Islet precursor cell (in vitro differentiated cells): Measurements from ENCODE around the gene SLC49A3.
"Not testable (repeated sequence)": the region's sequence is repeated elsewhere in the genome, so short reads cannot be mapped to it uniquely, and the experiment has no call there.

ENCODE experiments used
- DNase-seq: peaks from one replicate; pipeline ENCODE4 v3.0.0-alpha.2; 2018

SLC49A3 gene

GRCh38 chr4:700587-701264 is 11.8 kb upstream of the SLC49A3 start:
- no peak for DNase-seq

GRCh38 chr4:699816-700580 is 11.0 kb upstream of the SLC49A3 start:
- no peak for DNase-seq

GRCh38 chr4:694341-694940 is 5.5 kb upstream of the SLC49A3 start:
- not testable (repeated sequence) for DNase-seq

GRCh38 chr4:692771-693554 is 4.0 kb upstream of the SLC49A3 start:
- DNase-seq: peak; percentile 77

- no peak for DNase-seq
Measured at GRCh38 chr4:689723-690122, 772 bp upstream of the SLC49A3 start.

DNA sequence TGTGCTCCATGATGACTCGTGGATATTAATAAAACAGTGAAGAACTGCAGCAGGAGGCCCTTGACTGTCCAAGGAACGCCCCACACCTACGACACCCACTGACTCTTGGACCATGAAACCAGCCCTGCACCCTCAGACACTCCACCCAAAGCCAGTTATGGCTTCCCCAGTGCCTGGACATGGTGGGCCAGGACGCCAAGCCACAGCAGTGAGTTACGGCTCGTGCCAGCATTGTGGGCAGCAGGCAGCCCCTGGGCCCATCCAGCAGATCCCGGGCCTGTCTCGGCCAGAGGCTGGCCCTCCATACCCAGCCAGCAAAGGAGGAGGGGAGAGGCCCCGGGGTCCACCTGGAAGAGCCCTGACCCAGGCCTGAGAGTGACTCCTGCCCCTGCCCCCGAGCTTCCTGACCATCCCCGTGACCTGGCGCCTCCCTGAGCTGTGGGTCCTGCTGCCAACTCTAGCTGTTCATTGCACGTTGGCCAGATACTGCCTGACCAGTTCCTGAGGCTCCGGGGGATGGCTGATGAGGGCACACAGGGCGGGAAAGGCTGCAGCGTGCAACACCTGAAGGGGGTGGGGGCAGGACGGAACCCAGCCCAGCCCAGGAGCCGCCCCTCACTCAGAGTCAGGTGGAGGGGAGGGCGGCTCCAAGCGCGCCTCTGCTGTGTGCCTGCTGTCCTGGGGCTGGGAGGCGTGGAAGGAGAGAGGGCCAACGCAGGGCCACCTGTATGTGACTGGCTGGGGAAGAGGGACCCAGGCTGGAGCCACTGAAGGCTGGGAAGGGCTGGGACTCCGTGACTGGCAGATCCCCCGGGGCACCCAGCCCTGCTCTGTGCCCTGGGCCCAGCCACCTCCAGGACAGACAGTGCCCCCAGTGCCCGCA is 739 bp downstream of the SLC49A3 start:
- DNase-seq: peak; percentile 73

DNA sequence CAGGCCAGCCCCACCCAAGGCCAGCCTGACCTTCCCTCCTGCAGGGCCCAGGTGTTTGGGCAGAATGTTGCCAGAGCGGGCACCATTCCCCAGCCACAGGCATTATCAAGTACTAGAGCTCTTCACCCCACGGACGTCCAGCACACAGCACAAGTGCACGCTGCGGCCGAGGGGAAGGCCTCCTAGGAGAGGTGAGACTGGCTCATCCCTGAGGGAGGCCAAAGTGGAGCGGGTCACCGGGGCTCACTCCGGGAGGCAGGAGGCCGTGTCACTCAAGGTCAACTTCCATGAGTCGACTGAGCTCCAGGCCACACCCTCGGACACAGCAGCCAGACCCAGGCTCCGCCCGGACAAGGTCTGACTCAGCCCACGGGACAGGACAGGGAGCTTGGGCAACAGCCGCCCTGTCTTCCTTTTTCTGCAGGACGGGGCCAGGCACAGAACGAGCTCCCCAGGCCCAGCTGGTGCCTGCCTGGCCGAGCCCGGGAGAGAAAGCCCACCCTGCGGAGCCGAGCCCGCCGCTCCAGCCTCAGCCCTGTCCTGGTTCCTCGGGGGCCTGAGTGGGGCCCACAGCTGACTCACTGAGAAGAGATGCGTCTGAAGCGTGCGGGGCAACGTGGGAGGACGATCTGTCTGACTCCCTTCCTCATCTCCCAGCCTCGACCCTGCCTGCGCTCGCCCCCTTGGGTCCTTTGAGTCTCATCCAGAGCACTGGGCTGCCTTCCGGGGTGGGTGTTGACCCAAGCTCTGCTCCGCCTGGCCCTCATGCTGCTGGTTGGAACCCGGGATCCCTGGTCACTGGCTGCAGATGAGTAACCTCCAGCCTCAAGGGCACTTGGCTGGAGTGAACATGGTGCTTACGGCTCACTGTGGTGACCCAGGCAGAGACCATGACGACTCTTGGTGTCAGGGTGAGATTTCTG is 1.6 kb downstream of the SLC49A3 start:
- peak; percentile 96 for DNase-seq

- DNase-seq: peak; percentile 46
Measured at GRCh38 chr4:686413-687040, 2.4 kb downstream of the SLC49A3 start.

GRCh38 chr4:685679-686412 is 3.1 kb downstream of the SLC49A3 start:
- peak; percentile 52 for DNase-seq

DNA sequence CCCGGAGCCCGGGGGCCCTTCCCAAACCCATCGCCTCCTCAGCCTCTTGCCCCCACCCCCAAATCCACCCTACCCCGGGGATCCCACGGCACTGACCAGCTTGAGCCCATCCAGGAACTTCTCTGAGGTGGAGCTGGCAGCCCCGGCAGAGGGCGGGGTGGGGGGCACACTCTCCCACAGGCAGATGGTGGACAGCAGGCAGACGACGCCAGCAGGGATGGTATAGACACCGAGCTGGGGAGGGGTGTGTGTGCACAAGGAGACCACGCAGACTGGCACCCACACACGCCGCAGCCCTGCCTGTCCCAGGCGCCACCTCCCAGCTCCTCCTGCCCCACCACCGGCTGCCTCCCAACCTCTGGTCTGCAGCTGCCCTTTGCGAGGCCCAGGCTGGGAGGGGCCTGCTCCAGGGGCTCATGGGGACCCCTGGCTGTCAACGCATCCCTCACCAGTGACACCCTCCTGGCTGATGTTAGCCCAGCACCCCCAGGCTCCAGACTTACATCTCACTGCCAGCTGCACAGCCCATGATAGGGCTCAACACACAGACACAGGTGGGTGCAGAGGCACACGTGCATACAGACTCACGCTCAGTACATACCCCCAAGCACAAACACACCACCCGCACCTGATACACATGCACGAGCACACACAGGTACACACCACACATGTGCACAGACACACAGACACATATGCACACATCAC is 4.2 kb downstream of the SLC49A3 start:
- peak; percentile 54 for DNase-seq

- peak; percentile 90 for DNase-seq
Measured at GRCh38 chr4:683982-684622, 4.8 kb downstream of the SLC49A3 start.

DNA sequence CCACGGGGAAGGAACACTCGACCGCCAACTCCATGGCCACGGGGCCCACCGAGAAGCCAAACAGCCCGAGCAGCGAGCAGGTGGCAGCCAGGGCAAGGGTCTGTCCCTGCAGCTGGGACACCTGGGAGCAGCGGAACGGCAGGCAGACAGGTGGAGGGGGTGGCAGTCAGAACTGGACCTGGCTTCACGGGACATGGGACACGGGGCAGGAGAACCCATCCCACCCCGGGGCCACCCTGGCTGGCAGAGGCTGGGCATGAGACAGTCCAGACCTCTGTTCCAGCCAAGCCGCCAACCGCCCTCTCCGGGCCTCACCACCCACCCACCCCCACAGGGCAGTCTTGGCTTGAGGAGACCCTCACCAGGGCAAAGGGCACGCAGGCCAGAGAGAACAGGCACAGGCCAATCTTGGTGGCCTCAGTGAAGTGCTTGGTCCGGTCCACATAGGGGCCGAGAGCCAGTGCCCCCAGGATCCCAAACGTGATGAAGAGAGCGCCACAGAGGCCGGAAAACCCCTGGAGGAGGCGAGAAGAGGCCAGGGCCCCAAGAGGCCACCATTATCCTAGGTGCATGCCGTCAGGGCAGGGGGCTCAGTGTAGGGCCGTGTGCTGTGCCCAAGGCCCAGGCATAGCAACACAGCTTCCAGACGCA is 5.6 kb downstream of the SLC49A3 start:
- DNase-seq: no peak

DNA sequence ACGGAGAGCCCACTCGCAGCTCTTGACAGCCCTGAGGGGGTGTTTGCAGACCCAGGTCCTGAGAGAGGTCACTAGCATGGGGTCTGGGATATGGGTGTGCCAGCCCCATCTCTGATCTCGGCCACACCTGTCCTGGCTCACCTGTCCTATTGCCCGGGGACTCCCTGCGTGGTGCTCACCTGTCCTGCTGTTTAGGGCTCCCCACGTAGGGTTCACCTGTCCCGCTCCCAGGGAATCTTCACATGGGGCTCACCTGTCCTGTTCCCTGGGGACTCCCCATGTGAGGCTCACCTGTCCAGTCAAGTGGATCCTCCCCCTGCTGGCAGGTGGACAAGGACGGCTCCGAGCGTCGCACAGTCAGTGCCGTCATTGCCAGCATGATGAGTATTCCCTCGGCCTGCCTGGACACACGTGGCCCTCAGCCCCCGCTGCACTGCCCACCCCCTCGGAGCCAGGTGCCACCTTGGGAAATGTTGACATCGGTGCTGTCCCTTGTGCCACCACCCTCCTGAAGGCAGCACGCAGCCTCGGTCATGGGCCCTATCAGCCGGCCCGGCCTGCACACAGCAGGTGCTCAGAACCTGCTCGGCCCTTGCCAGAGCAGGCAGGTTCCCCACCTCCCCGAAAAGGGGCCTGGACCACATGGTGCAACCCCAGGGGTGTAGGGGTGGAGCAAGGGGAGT is 6.3 kb downstream of the SLC49A3 start:
- no peak for DNase-seq

GRCh38 chr4:681736-682451 is 7.1 kb downstream of the SLC49A3 start:
- DNase-seq: peak; percentile 66

DNA sequence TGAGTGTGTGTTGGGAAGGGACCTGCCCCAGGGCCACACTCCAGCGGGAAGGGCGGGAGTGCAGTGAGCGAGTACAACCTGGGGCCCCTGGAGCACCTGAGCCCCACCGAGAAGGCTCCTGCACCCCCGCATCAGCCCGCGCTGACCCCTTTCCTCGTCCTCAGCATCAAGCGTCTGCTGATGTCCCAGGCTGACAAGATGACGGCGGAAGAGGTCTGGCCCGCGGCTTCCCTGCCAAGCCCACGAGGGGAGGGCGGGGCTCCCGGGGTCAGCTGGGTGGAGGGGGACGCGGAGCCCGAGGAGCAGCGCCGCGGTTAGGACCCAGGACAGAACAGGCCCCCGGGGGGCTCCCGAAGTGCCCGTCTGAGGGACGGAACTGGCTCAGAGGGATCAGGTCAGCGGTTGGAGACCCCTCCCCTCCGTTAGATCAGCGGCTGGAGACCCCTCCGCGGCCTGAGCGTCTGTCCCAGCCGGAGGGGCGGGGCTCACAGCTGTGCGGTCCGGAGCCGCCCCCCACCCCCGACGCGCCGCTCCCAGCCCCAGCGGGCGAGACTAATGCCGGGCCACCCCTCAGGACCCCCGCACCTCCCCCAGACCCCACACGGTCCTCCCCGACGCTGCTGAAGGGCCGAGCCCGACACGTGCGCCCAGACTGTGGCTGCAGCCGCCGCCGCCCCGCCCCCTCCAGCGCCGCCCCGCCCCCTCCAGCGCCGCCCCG is 7.9 kb downstream of the SLC49A3 start:
- DNase-seq: peak; percentile 90

GRCh38 chr4:680551-680927 is 8.4 kb downstream of the SLC49A3 start:
- no peak for DNase-seq
